HEK293T (cell line): ENCODE measurements around the gene CBY1.

Experiments
- ARNT ChIP-seq: fragments of 450-650 bp; IDR thresholded peaks from 2 replicates; pipeline ENCODE4 v1.6.1; 2017; ENCODE audit warnings: mild to moderate bottlenecking
- CTBP1 ChIP-seq: fragments of 450-650 bp; IDR thresholded peaks from 2 replicates; pipeline ENCODE4 v1.6.1; 2016; ENCODE audit warnings: borderline replicate concordance
- ELF4 ChIP-seq: fragments of 450-650 bp; IDR thresholded peaks from 2 replicates; pipeline ENCODE4 v1.6.1; 2017; ENCODE audit warnings: antibody characterized with exemption
- FOXA1 ChIP-seq: fragments of 450-650 bp; IDR thresholded peaks from 2 replicates; pipeline ENCODE4 v1.6.1; 2016; ENCODE audit warnings: mild to moderate bottlenecking
- TARDBP ChIP-seq: fragments of 450-650 bp; IDR thresholded peaks from 2 replicates; pipeline ENCODE4 v1.6.1; 2016
- ZNF384 ChIP-seq: fragments of 450-650 bp; IDR thresholded peaks from 2 replicates; pipeline ENCODE4 v1.6.1; 2016

- TF ChIP-seq FOXA1 (no peak), ARNT (no peak), ZNF384 (no peak), CTBP1 (no peak), ELF4 (no peak), TARDBP (no peak)
Observed at GRCh38 chr22:38618682-38619081, 37.8 kb upstream of the CBY1 start.
